Fibroblast of villous mesenchyme (primary cell): Measurements from ENCODE around the gene WDR93. TPM values are rescaled to one million over a fixed set of nuclear protein-coding genes. Genes with fewer than 3 reads are reported as not detected.

Source experiments
- DNase-seq: peaks from one replicate; pipeline ENCODE4 v3.0.0-alpha.2; 2010; ENCODE audit warnings: low read depth
- H3K4me3 ChIP-seq: 2 replicates; pipeline ENCODE4 v1.5.1; 2011; ENCODE audit warnings: low read depth, mild to moderate bottlenecking, low read length
- total RNA-seq: library from RNA; depleted of rRNA; stranded (reverse); fragments of >200 nt; gene quantifications from 2 replicates; pipeline ENCODE4 v1.2.3, GENCODE V29; 2012
- TF ChIP-seq, protein P1 (sequence below): IDR thresholded peaks from 2 replicates; pipeline ENCODE4 v1.5.1; 2012; ENCODE audit warnings: low read depth, mild to moderate bottlenecking, low read length; ENCODE audit not compliant: insufficient read depth

The WDR93 gene
- total RNA-seq, 1 donor, result not detected

DNA sequence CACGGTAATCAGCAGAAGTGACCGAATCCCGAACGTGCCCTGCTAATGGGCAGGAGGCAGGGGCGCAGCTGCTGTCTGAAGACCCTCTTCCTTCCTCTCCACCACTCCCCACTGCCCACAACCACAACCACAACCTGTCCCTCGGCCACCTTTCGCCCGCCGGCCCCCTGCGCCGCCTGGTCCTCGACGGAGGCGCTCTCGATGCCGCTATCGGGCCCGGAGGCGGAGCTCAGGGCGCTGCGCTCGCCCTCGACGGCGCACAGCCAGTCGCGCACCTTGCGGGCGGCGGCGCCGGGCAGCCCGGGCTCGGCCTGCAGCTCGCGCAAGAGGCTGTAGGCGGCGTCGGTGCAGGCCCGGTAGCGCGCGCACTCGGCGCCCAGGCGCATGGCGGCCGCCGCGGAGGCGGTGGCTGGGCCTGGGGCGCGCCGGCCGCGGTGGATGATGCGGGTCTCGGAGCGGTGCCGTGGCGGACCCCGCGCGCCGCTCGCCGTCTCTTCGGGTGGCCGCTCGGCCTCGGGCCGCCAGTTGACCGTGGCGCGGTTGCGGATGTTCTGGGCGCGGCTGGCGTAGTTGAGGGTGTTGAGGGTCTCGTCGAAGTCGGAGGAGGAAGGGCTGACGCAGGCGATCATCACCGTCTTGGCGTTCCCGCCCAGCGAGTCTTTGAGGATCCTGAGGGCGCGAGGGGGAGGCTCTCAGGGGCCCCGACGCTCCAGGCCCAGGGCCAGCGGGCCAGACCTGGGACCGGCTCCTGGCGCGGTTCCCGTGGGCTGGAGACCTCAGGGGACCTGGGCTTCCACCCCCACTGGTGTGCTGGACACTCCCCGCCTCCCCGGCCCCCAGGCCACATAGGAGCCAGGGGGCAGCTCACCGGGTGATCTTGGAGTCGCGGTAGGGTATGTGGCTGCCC, 42.3 kb upstream of the WDR93 start:
- H3K4me3 ChIP-seq, result no peak overlapping the region
- TF ChIP-seq, protein P1, sequence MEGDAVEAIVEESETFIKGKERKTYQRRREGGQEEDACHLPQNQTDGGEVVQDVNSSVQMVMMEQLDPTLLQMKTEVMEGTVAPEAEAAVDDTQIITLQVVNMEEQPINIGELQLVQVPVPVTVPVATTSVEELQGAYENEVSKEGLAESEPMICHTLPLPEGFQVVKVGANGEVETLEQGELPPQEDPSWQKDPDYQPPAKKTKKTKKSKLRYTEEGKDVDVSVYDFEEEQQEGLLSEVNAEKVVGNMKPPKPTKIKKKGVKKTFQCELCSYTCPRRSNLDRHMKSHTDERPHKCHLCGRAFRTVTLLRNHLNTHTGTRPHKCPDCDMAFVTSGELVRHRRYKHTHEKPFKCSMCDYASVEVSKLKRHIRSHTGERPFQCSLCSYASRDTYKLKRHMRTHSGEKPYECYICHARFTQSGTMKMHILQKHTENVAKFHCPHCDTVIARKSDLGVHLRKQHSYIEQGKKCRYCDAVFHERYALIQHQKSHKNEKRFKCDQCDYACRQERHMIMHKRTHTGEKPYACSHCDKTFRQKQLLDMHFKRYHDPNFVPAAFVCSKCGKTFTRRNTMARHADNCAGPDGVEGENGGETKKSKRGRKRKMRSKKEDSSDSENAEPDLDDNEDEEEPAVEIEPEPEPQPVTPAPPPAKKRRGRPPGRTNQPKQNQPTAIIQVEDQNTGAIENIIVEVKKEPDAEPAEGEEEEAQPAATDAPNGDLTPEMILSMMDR, result no peak
- DNase-seq, result no peak

DNA sequence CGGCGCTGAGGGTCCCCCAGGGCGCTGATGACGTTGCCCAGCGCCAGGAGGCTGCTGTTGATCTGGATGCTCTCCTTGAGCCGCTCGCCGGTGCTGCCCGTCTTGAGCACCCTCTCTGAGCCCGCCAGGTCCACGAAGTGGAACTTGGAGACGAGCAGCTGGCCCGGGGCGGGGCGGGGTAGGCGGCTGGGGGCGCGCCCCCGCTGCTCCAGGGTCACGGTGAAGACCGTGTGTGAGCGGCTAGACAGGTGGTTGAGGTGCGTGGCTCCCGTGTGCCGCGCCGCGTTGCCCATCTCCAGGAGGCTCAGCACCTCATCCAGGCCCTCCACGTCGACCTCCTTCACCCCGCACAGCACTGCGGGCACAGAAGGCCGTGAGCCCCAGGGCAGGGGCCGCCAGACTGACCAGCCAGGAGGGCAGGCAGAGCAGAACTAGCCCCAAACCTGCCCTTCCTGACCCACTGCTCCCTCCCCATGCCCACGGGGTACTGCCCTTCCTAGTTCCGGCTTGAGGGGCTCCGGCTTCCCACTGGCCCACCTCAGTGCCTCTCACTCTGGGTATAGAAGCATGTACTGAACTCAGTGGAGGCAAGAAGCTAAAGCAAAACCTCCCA, 41.5 kb upstream of the WDR93 start:
- DNase-seq, result no peak
- TF ChIP-seq, protein P1, result no peak
- no peak overlapping the region for H3K4me3 ChIP-seq

DNA sequence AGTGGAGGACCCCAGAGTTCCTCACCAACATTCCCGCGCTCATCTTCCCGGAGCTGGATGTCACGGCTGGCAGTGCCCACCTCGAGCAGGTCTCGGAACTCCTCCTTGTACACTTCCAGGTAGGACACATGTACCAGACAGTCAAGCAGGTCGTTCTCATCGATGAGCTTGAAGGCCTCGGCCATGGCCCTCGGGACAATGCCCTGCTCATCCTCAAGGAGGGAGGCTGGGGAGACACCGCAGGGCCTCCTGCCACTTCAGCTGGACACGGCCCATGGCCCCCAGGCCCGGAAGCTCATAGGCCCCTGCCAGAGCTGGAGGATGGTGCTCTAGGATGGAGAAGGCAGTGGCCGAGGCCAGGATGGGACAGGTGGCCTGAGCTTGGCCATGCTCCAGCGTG, 40.9 kb upstream of the WDR93 start:
- no peak for DNase-seq
- H3K4me3 ChIP-seq, result no peak overlapping the region
- TF ChIP-seq, protein P1, result no peak

DNA sequence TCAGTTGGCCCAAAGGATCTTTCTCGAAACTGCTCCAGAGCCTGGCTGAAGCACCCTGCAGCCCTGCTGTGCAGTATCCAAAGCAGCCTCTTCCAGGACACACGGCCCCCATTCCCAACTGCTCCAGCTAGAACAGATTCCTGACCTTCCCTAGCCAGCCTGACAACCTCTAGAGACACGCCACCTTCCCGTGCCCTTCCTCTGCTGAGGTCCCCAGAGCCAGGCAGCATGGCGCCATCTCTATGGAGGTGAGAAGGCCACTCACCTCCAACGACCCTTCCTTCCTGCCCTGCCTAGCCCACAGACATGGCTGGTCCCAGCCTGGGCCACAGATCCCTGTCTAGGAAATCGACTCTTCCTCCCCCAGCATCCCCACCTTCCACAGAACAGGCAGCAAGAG, 38.5 kb upstream of the WDR93 start:
- TF ChIP-seq, protein P1, result no peak
- no peak overlapping the region for H3K4me3 ChIP-seq

DNA sequence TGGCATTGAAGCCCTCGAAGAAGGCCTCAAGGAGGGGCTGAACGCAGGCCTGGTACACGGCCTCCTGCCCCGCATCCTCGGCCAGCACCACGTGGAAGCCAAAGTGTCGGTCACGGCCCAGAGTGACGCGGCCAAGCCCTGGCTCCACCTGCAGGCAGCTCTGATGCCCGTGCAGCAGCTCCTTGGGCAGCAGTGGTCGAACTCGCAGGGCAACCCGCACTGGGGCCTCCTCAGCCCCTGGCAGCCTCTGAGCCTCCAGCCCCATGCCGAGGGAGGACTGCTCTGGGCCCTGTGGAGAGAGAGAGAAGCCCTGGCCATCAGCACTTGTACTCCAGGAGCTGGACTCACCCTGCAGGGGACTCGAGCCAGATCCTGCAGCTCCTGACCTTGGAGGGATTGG, 37.9 kb upstream of the WDR93 start:
- TF ChIP-seq, protein P1, result no peak
- no peak overlapping the region for H3K4me3 ChIP-seq
- DNase-seq, result no peak

More for the DNA sequence above, 38.5 kb upstream of the WDR93 start:
- DNase-seq, result no peak

DNA sequence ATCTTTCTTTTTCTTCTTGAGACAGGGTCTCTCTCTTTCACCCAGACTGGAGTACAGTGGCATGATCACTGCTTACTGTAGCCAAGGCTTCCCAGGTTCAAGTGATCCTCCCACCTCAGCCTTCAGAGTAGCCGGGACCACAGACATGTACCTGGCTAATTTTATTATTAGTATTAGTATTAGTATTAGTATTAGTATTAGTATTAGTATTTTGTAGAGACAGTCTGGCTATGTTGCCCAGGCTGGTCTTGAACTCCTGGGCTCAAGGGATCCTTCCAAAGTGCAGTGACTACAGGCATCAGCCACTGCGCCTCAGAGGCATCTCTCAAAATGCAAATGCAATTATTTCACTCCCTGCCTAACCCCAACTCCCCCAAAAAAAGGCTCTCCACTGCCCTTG, 37.0 kb upstream of the WDR93 start:
- no peak overlapping the region for H3K4me3 ChIP-seq
- DNase-seq, result no peak
- TF ChIP-seq, protein P1, result no peak
